ENCODE data around the gene CCL8. TPM values are rescaled to one million over a fixed set of nuclear protein-coding genes. Genes with fewer than 3 reads are reported as not detected.

Gene CCL8
- total and polyA plus RNA-seq, 10 of the 15 experiments (the other 5 are each of a cell fraction or from before 2014, with no cell fraction given): not detected

GRCh38 chr17:34300652-34301370 lies 18.4 kb upstream of the CCL8 start:
- FAIRE-seq: no peak
- Histone ChIP-seq H4K20me1 (ENCODE audit: control insufficient read depth, insufficient read depth) (no peaks in the 10 kb centered on the region), H3K4me1 (ENCODE audit: control insufficient read depth, insufficient read depth, low read length) (no peaks in the 10 kb centered on the region; the same call in 1 of the 2 replicates), H3K4me2 (ENCODE audit: control insufficient read depth, insufficient read depth) (no peak overlapping the region), H3K79me2 (ENCODE audit: control insufficient read depth, insufficient read depth, low read length) (no peaks in the 10 kb centered on the region), H3K27ac (ENCODE audit: control insufficient read depth, insufficient read depth) (no peak overlapping the region), H3K9ac (ENCODE audit: control insufficient read depth, insufficient read depth, low read length) (no peak overlapping the region), H3K27me3 (replicated peaks in 1 of 2; ENCODE audit: control insufficient read depth in 2 of 2, insufficient read depth in 2 of 2, low read length in 1 of 2) (peaks cover 0 to 4% of the 10 kb centered on the region in 2 experiments; a peak in 3 of 4 replicates), H3K4me3 (no peak overlapping the region), H2AFZ (ENCODE audit: control insufficient read depth, low read depth, low read length) (no peak overlapping the region), H3K9me3 (replicated peaks; ENCODE audit: control insufficient read depth, insufficient read depth, low read length) (no peaks in the 10 kb centered on the region), H3K36me3 (ENCODE audit: control insufficient read depth in 2 of 2, insufficient read depth in 2 of 2, low read length in 1 of 2) (no peaks in the 10 kb centered on the region)
- CTCF ChIA-PET: no interaction called here
- SMC1A ChIA-PET (ENCODE audit: uncharacterized antibody, unreplicated experiment): interaction anchor here (1.1 kb wide), 1 partner anchor 60 kb away, joined by 5 read pairs; no protein-coding TSS in a partner anchor
- in situ Hi-C loops (cut with MboI): no loop called here
- POLR2A ChIA-PET: no interaction called here
- intact Hi-C loops (cut with micrococcal nuclease; ENCODE audit: unreplicated experiment): no loop called here
- no peak for ATAC-seq
- 57% methylated on average over 3 of the region's 3 CpGs for WGBS (ENCODE audit: insufficient coverage, insufficient replicate concordance, low lambda C conversion rate, missing lambda C conversion rate)
- TF ChIP-seq SPI1 (IDR thresholded peaks at IDR 0.05; ENCODE audit: borderline replicate concordance, insufficient read depth, low read depth, low read length): no peak
- TF ChIP-seq MEF2B (IDR thresholded peaks at IDR 0.05; ENCODE audit: partially characterized antibody, poor library complexity, severe bottlenecking): no peak
- no peak for TF ChIP-seq ZBTB11 (CRISPR knock-in tag; IDR thresholded peaks at IDR 0.05)
- TF ChIP-seq ZNF622 (IDR thresholded peaks at IDR 0.05): no peak
- TF ChIP-seq HDAC2 (IDR thresholded peaks at IDR 0.05): no peak
- peak; percentile 27; the same call in 1 of the 2 replicates for TF ChIP-seq RUNX3 (IDR thresholded peaks at IDR 0.05; ENCODE audit: low read length)
- TF ChIP-seq RCOR1 (conservative IDR thresholded peaks at IDR 0.05; ENCODE audit: low read depth, low read length): no peak
- TF ChIP-seq TCF12 (IDR thresholded peaks at IDR 0.05; ENCODE audit: low read depth, low read length): 0 out of 2 replicates have a peak, but pooled peaks have one; percentile 21
- TF ChIP-seq EZH2 (IDR thresholded peaks at IDR 0.05; ENCODE audit: borderline replicate concordance, control insufficient read depth, low read depth, low read length): no peak
- DNase-seq (ENCODE audit: low read depth, low spot score): no peak
- RAD21 ChIA-PET (ENCODE audit: unreplicated experiment): no interaction called here
- no TSS peak for BruUV-seq (replicated peaks)
